HCT116 (cell line): ENCODE measurements around the gene ARID1A. TPM values are rescaled to one million over a fixed set of nuclear protein-coding genes. Genes with fewer than 3 reads are reported as not detected.
A peak's percentile ranks its signal among the peaks of the same experiment; 100 is the strongest.

Experiments used
- ATAC-seq: fragments of 200-7000 bp; cut with Tn5 transposase; 2 replicates; pipeline ENCODE4 v1.9.1; 2020; ENCODE audit warnings: mild to moderate bottlenecking, moderate library complexity
- BruUV-seq: library from RNA; stranded (reverse); fragments of 400-500 nt; replicated peaks from 2 replicates; lab custom pipeline; 2021; lab: Mats Ljungman, UMichigan
- CTCF ChIA-PET: fragments of 300-600 bp; sonication (Branson Sonifier 250); formaldehyde crosslinking; loops from one replicate; lab custom pipeline; 2021; ENCODE audit warnings: antibody characterized with exemption; lab: Charles Lee
- POLR2A ChIA-PET: fragments of 300-600, 350-600 bp; sonication (Branson Sonifier 250); formaldehyde crosslinking; loops from one replicate; lab custom pipeline; 2021; ENCODE audit warnings: antibody characterized with exemption; lab: Charles Lee
- RAD21 ChIA-PET, 2 experiments: fragments of 300-600 bp; sonication (Branson Sonifier 250); formaldehyde crosslinking; loops; one replicate each; lab custom pipeline; 2023; ENCODE audit warnings: low total read pairs in 2 of 2; ENCODE audit not compliant: uncharacterized antibody in 2 of 2, unreplicated experiment in 2 of 2, low non-redundant PET in 1 of 2; lab: Charles Lee
- DNase-seq: peaks from one replicate; pipeline ENCODE4 v3.0.0-alpha.2; 2010; ENCODE audit warnings: low read depth, low spot score
- H2AFZ ChIP-seq: fragments of 200-600 bp; shearing (Covaris generic), sonication (generic); 2 replicates; pipeline ENCODE4 v1.6.1; 2017; ENCODE audit warnings: low read depth, mixed run types, mixed read lengths, antibody characterized with exemption, low read length; ENCODE audit not compliant: poor library complexity, severe bottlenecking
- H3K27ac ChIP-seq: 2 replicates; pipeline ENCODE4 v1.5.1; 2012; ENCODE audit warnings: low read depth, low read length
- H3K27me3 ChIP-seq: fragments of 200-600 bp; sonication (generic); 2 replicates; pipeline ENCODE4 v1.6.1; 2016; ENCODE audit warnings: mixed run types, low read length, mixed read lengths; ENCODE audit not compliant: insufficient read depth
- H3K36me3 ChIP-seq, 2 experiments: fragments of 200-500 bp in 1 of 2; fragments of 200-600 bp in 1 of 2; sonication (Bioruptor generic) in 1 of 2; sonication (generic) in 1 of 2; 2 replicates each; pipeline versions ENCODE4 v1.5.1 to v1.6.1; 2014 to 2016; ENCODE audit warnings: low read length in 2 of 2, inconsistent platforms in 1 of 2, mixed read lengths in 1 of 2, mixed run types in 1 of 2; ENCODE audit not compliant: insufficient read depth in 2 of 2, control insufficient read depth in 1 of 2
- H3K4me1 ChIP-seq, 2 experiments: fragments of 200-600 bp in 1 of 2; sonication (generic) in 1 of 2; 2 replicates each; pipeline versions ENCODE4 v1.5.1 to v1.6.1; 2012 to 2017; ENCODE audit warnings: low read length in 2 of 2, inconsistent platforms in 1 of 2, mild to moderate bottlenecking in 1 of 2, mixed read lengths in 1 of 2, mixed run types in 1 of 2, moderate library complexity in 1 of 2; ENCODE audit not compliant: insufficient read depth in 2 of 2, control insufficient read depth in 1 of 2
- H3K4me2 ChIP-seq: fragments of 200-600 bp; sonication (generic); 2 replicates; pipeline ENCODE4 v1.6.1; 2017; ENCODE audit warnings: mixed run types, low read length, mixed read lengths
- H3K4me3 ChIP-seq, 2 experiments: fragments of 200-600 bp in 1 of 2; sonication (generic) in 1 of 2; replicated peaks in 1 of 2; 2 replicates each; pipeline ENCODE4 v1.5.1; 2011 to 2016; ENCODE audit warnings: low read length in 2 of 2, control low read depth in 1 of 2, low read depth in 1 of 2, mild to moderate bottlenecking in 1 of 2, mixed read lengths in 1 of 2, mixed run types in 1 of 2
- H3K79me2 ChIP-seq: fragments of 200-600 bp; sonication (generic); 2 replicates; pipeline ENCODE4 v1.6.1; 2017; ENCODE audit warnings: mild to moderate bottlenecking, mixed run types, low read length, moderate library complexity, mixed read lengths; ENCODE audit not compliant: insufficient read depth
- H3K9ac ChIP-seq: fragments of 200-600 bp; sonication (generic); 2 replicates; pipeline ENCODE4 v1.6.1; 2016; ENCODE audit warnings: low read length, mixed read lengths
- H3K9me2 ChIP-seq: fragments of 200-600 bp; sonication (generic), shearing (Covaris generic); 2 replicates; pipeline ENCODE4 v1.6.1; 2017; ENCODE audit warnings: mixed run types, mild to moderate bottlenecking, moderate library complexity; ENCODE audit not compliant: insufficient read depth
- H3K9me3 ChIP-seq, 2 experiments: fragments of 200-500 bp in 1 of 2; fragments of 200-600 bp in 1 of 2; sonication (Bioruptor generic) in 1 of 2; sonication (generic) in 1 of 2; 2 replicates each; pipeline ENCODE4 v1.6.1; 2014 to 2017; ENCODE audit warnings: low read length in 2 of 2, mixed read lengths in 2 of 2, inconsistent platforms in 1 of 2, low read depth in 1 of 2, mild to moderate bottlenecking in 1 of 2, mixed run types in 1 of 2, moderate library complexity in 1 of 2; ENCODE audit not compliant: control insufficient read depth in 1 of 2, insufficient read depth in 1 of 2
- H4K20me1 ChIP-seq: fragments of 200-600 bp; sonication (generic), shearing (Covaris generic); 2 replicates; pipeline ENCODE4 v1.6.1; 2017; ENCODE audit warnings: mixed run types, mild to moderate bottlenecking, moderate library complexity; ENCODE audit not compliant: insufficient read depth
- ATF3 ChIP-seq: IDR thresholded peaks from 2 replicates; pipeline ENCODE4 v1.6.1; 2012
- CEBPB ChIP-seq: IDR thresholded peaks from 2 replicates; pipeline ENCODE4 v1.6.1; 2012; ENCODE audit warnings: low read depth
- ELF1 ChIP-seq: IDR thresholded peaks from 2 replicates; pipeline ENCODE4 v1.6.1; 2012; ENCODE audit warnings: low read depth, borderline replicate concordance
- EZH2 ChIP-seq: fragments of 200-600 bp; sonication (generic); IDR thresholded peaks from 2 replicates; pipeline ENCODE4 v1.6.1; 2017; ENCODE audit warnings: antibody characterized with exemption, mixed run types
- FOSL1 ChIP-seq: IDR thresholded peaks from 2 replicates; pipeline ENCODE4 v1.6.1; 2012; ENCODE audit warnings: low read depth
- JUND ChIP-seq: IDR thresholded peaks from 2 replicates; pipeline ENCODE4 v1.6.1; 2012
- MAX ChIP-seq: IDR thresholded peaks from 2 replicates; pipeline ENCODE4 v1.6.1; 2012
- POLR2AphosphoS5 ChIP-seq: IDR thresholded peaks from 2 replicates; pipeline ENCODE4 v1.6.1; 2011; ENCODE audit warnings: mild to moderate bottlenecking, low read depth, low read length, moderate library complexity
- RAD21 ChIP-seq: IDR thresholded peaks from 2 replicates; pipeline ENCODE4 v1.6.1; 2012; ENCODE audit warnings: low read depth, mild to moderate bottlenecking
- SIN3A ChIP-seq: IDR thresholded peaks from 2 replicates; pipeline ENCODE4 v1.6.1; 2012; ENCODE audit warnings: low read depth
- SP1 ChIP-seq: IDR thresholded peaks from 2 replicates; pipeline ENCODE4 v1.6.1; 2012; ENCODE audit warnings: low read depth
- ZFX ChIP-seq: fragments of 450-650 bp; IDR thresholded peaks from 2 replicates; pipeline ENCODE4 v1.6.1; 2017
- ZNF274 ChIP-seq: fragments of 200-500 bp; sonication (Bioruptor generic); IDR thresholded peaks from 2 replicates; pipeline ENCODE4 v1.6.1; 2014; ENCODE audit warnings: mild to moderate bottlenecking, low read depth, low read length, inconsistent platforms
- intact Hi-C: fragments of 100-400 bp; cut with micrococcal nuclease; formaldehyde crosslinking; loops from 2 replicates; pipeline ENCODE4 v1.10.0; 2022
- total RNA-seq: library from RNA; stranded (reverse); gene quantifications from one replicate; pipeline ENCODE4 v1.2.1, GENCODE V29; 2021; ENCODE audit not compliant: unreplicated experiment
- TF ChIP-seq, protein P1 (sequence below): IDR thresholded peaks from 2 replicates; pipeline ENCODE4 v1.6.1; 2012; ENCODE audit warnings: low read depth

ARID1A gene
- total RNA-seq, 1 experiment from 2014 or later = 62.8 TPM

GRCh38 chr1:26782521-26783212 lies 86.9 kb downstream of the ARID1A start:
- POLR2A ChIA-PET = no interaction called here
- Histone ChIP-seq H3K4me3 (no peak overlapping the region), H3K4me1 (peaks cover 21 to 47% of the 10 kb centered on the region in 2 experiments), H3K27me3 (no peaks in the 10 kb centered on the region), H3K79me2 (peaks cover 8% of the 10 kb centered on the region), H3K9me3 (no peaks in the 10 kb centered on the region), H3K9me2 (no peaks in the 10 kb centered on the region), H3K27ac (no peak overlapping the region), H4K20me1 (0 out of 2 replicates have a peak, but pooled peaks cover 3% of the 10 kb centered on the region), H3K9ac (no peak overlapping the region), H3K4me2 (no peak overlapping the region), H2AFZ (no peak overlapping the region), H3K36me3 (peaks cover 21 to 34% of the 10 kb centered on the region in 2 experiments; a peak in 3 of 4 replicates)
- ATAC-seq = no peak
- intact Hi-C loops = no loop called here
- RAD21 ChIA-PET = no interaction called here
- no peak for DNase-seq
- no TSS peak for BruUV-seq
- TF ChIP-seq EZH2 = no peak
- TF ChIP-seq POLR2AphosphoS5 = peak; percentile 7; the same call in 1 of the 2 replicates
- TF ChIP-seq, all 23 proteins: peak for 1
- CTCF ChIA-PET = interaction anchor here (1.0 kb wide), 1 partner anchor 181 kb away, joined by 3 read pairs; no protein-coding TSS in a partner anchor

DNA sequence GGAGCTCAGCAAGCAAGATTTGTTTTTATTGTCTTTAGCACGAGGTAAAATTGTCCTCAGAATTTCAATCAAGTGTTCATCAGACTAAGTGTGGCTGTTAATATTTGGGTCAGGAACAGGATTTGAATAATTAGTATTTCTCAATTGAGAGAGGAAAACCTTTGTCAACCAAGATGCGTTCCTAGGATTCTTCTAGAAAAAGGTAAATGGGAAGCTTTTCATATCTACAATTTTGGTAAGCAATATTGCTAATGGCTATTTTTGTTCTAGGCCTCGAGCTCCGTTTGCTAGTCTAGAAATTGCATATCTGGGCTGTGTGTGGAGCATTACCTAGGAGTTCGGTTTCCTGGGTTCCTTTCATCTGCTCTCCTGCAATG lies 87.8 kb downstream of the ARID1A start:
- Histone ChIP-seq H3K27me3 (no peaks in the 10 kb centered on the region), H3K4me3 (no peak overlapping the region), H3K79me2 (peaks cover 8% of the 10 kb centered on the region), H3K4me1 (peaks cover 21 to 52% of the 10 kb centered on the region in 2 experiments), H4K20me1 (0 out of 2 replicates have a peak, but pooled peaks cover 3% of the 10 kb centered on the region), H3K9ac (no peak overlapping the region), H3K4me2 (peak overlapping the region; percentile 20; the same call in 1 of the 2 replicates), H3K9me2 (no peaks in the 10 kb centered on the region), H3K9me3 (no peaks in the 10 kb centered on the region), H3K27ac (no peak overlapping the region), H3K36me3 (peaks cover 17 to 28% of the 10 kb centered on the region in 2 experiments; a peak in 3 of 4 replicates), H2AFZ (no peak overlapping the region)
- ChIA-PET POLR2A (interaction anchor here (1.6 kb wide), 1 partner anchor 84 kb away, joined by 3 read pairs; no protein-coding TSS in a partner anchor), RAD21 (no interaction called here), CTCF (interaction anchor here (1.0 kb wide), 1 partner anchor 182 kb away, joined by 3 read pairs; no protein-coding TSS in a partner anchor)
- no peak for DNase-seq
- TF ChIP-seq SIN3A = no peak
- no peak for TF ChIP-seq POLR2AphosphoS5
- no peak for TF ChIP-seq SP1
- TF ChIP-seq MAX = no peak
- TF ChIP-seq RAD21 = no peak
- TF ChIP-seq ZFX = no peak
- TF ChIP-seq FOSL1 = no peak
- TF ChIP-seq, protein P1, sequence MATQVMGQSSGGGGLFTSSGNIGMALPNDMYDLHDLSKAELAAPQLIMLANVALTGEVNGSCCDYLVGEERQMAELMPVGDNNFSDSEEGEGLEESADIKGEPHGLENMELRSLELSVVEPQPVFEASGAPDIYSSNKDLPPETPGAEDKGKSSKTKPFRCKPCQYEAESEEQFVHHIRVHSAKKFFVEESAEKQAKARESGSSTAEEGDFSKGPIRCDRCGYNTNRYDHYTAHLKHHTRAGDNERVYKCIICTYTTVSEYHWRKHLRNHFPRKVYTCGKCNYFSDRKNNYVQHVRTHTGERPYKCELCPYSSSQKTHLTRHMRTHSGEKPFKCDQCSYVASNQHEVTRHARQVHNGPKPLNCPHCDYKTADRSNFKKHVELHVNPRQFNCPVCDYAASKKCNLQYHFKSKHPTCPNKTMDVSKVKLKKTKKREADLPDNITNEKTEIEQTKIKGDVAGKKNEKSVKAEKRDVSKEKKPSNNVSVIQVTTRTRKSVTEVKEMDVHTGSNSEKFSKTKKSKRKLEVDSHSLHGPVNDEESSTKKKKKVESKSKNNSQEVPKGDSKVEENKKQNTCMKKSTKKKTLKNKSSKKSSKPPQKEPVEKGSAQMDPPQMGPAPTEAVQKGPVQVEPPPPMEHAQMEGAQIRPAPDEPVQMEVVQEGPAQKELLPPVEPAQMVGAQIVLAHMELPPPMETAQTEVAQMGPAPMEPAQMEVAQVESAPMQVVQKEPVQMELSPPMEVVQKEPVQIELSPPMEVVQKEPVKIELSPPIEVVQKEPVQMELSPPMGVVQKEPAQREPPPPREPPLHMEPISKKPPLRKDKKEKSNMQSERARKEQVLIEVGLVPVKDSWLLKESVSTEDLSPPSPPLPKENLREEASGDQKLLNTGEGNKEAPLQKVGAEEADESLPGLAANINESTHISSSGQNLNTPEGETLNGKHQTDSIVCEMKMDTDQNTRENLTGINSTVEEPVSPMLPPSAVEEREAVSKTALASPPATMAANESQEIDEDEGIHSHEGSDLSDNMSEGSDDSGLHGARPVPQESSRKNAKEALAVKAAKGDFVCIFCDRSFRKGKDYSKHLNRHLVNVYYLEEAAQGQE = no peak
- no peak for TF ChIP-seq ZNF274
- TF ChIP-seq ATF3 = no peak
- no peak for TF ChIP-seq JUND
- no peak for TF ChIP-seq CEBPB
- no peak for TF ChIP-seq ELF1
- BruUV-seq = no TSS peak
- no peak for ATAC-seq
- intact Hi-C loops = no loop called here
